ENCODE data around the gene POLE2. TPM values are rescaled to one million over a fixed set of nuclear protein-coding genes. Genes with fewer than 3 reads are reported as not detected.
A peak's percentile ranks its signal among the peaks of the same experiment; 100 is the strongest.

Gene POLE2
- total RNA-seq, 1 experiment from 2014 or later: 24.5 TPM

- intact Hi-C loops (cut with micrococcal nuclease): no loop called here
- Histone ChIP-seq H3K4me2 (ENCODE audit: low read length) (peak overlapping the region; percentile 79), H3K27ac (ENCODE audit: low read depth, low read length) (peak overlapping the region; percentile 75), H2AFZ (ENCODE audit: low read depth, low read length, poor library complexity, severe bottlenecking) (no peak overlapping the region), H3K9me3 (ENCODE audit: control insufficient read depth in 1 of 2, insufficient read depth in 1 of 2, low read depth in 1 of 2, low read length in 2 of 2) (no peaks in the 10 kb centered on the region), H3K4me1 (ENCODE audit: control insufficient read depth in 1 of 2, insufficient read depth in 2 of 2, low read length in 2 of 2) (peaks cover 9 to 45% of the 10 kb centered on the region in 2 experiments), H3K27me3 (ENCODE audit: insufficient read depth, low read length) (no peaks in the 10 kb centered on the region), H3K9ac (ENCODE audit: low read length) (peak overlapping the region; percentile 67), H3K79me2 (ENCODE audit: insufficient read depth, low read length) (peaks cover 4% of the 10 kb centered on the region), H3K9me2 (ENCODE audit: insufficient read depth) (no peaks in the 10 kb centered on the region), H4K20me1 (ENCODE audit: insufficient read depth) (no peaks in the 10 kb centered on the region), H3K4me3 (replicated peaks in 1 of 2; ENCODE audit: low read depth in 1 of 2, low read length in 2 of 2) (peak overlapping the region; percentile 44 to 63), H3K36me3 (ENCODE audit: control insufficient read depth in 1 of 2, insufficient read depth in 2 of 2, low read length in 2 of 2) (no peaks in the 10 kb centered on the region)
- ChIA-PET CTCF (interaction anchor here (1.3 kb wide), 1 partner anchor 58 kb away, joined by 4 read pairs; no protein-coding TSS in a partner anchor), RAD21 (ENCODE audit: low non-redundant PET in 1 of 2, low total read pairs in 2 of 2, uncharacterized antibody in 2 of 2, unreplicated experiment in 2 of 2) (no interaction called here), POLR2A (interaction anchor here (1.2 kb wide), 1 partner anchor 75 kb away, joined by 4 read pairs; no protein-coding TSS in a partner anchor)
- no peak for TF ChIP-seq ZFX (IDR thresholded peaks at IDR 0.05)
- TF ChIP-seq EZH2 (IDR thresholded peaks at IDR 0.05): no peak
- TF ChIP-seq CEBPB (IDR thresholded peaks at IDR 0.05; ENCODE audit: low read depth): no peak
- no peak for TF ChIP-seq RAD21 (IDR thresholded peaks at IDR 0.05; ENCODE audit: low read depth)
- TF ChIP-seq REST (IDR thresholded peaks at IDR 0.05; ENCODE audit: low read depth): no peak
- TF ChIP-seq YY1 (IDR thresholded peaks at IDR 0.05; ENCODE audit: extremely low read depth, insufficient replicate concordance, low read depth, low read length): no peak
- TF ChIP-seq FOSL1 (IDR thresholded peaks at IDR 0.05; ENCODE audit: low read depth): no peak
- no peak for TF ChIP-seq POLR2A (IDR thresholded peaks at IDR 0.05; ENCODE audit: borderline replicate concordance, extremely low read depth, insufficient read depth, insufficient read length)
- DNase-seq (ENCODE audit: low read depth, low spot score) (no peak), ATAC-seq (no peak)
- BruUV-seq (replicated peaks): TSS peak; percentile 19
Measured at GRCh38 chr14:49692193-49692757, 4.3 kb upstream of the POLE2 start.
